Right cardiac atrium (tissue), 5 donors: ENCODE data around the gene CREG2. TPM values are rescaled to one million over a fixed set of nuclear protein-coding genes. Genes with fewer than 3 reads are reported as not detected.

Source experiments
- ATAC-seq, 2 donors: fragments of 200-7000 bp; cut with Tn5 transposase; one replicate each; pipeline versions ENCODE4 v1.8.0 to v1.9.1; 2020; ENCODE audit warnings: moderate library complexity in 2 of 2, mild to moderate bottlenecking in 1 of 2
- DNase-seq, 3 donors: peaks; one replicate each; pipeline ENCODE4 v3.0.0-alpha.2; 2020
- H3K27ac ChIP-seq: one replicate; pipeline ENCODE4 v1.5.1; 2013; ENCODE audit warnings: mild to moderate bottlenecking, low read length, control low read depth, moderate library complexity
- H3K27me3 ChIP-seq: one replicate; pipeline ENCODE4 v1.6.1; 2013; ENCODE audit not compliant: control insufficient read depth, insufficient read depth
- H3K4me1 ChIP-seq: one replicate; pipeline ENCODE4 v1.6.1; 2013; ENCODE audit warnings: low read length; ENCODE audit not compliant: control insufficient read depth, insufficient read depth
- H3K4me3 ChIP-seq: one replicate; pipeline ENCODE4 v1.5.1; 2013; ENCODE audit warnings: low read length, control low read depth
- H3K9me3 ChIP-seq: one replicate; pipeline ENCODE4 v1.6.1; 2013; ENCODE audit warnings: low read length; ENCODE audit not compliant: control insufficient read depth
- WGBS: extraction: QIAGEN DNeasy Blood & Tissue Kit; methylation state at CpG from one replicate; pipeline ENCODE4 v1.1.7; 2013; 5-methylcytosine and 5-hydroxymethylcytosine counted together
- intact Hi-C, 4 donors: fragments of 100-400 bp; cut with DNase I; formaldehyde crosslinking; loops; one replicate each; pipeline versions ENCODE4 v1.11.0 to v1.14.0; 2022 to 2023
- polyA plus RNA-seq: library from polyadenylated mRNA; stranded (reverse); fragments of 200-250 nt; gene quantifications from one replicate; pipeline ENCODE4 v1.2.3, GENCODE V29; 2013
- total RNA-seq, 4 donors: library from RNA; stranded (reverse); fragmentation: NEBNext Ultra II Directional; extraction: Animal tissue kit (Norgen Biotek cat#: 25700); gene quantifications; one replicate each; pipeline ENCODE4 v1.2.1, GENCODE V29; 2021
- donor health status: healthy with polysubstance abuse.
- donor health status: DM: no; HTN: yes; CAD: no.
- donor health status: DM: no; HTN: no; CAD: no.
- donor health status: DM: no; HTN: yes; CAD: no; lungs with severe emphysema.
- donor health status: DM: yes; HTN: yes; CAD: no.

Gene CREG2
- total and polyA plus RNA-seq, 5 donors, result 0.14 to 1.0 (median 0.19) TPM

GRCh38 chr2:101426822-101427221 lies 39.5 kb upstream of the CREG2 start:
- no peaks in the 10 kb centered on the region for H3K9me3 ChIP-seq
- no peak overlapping the region for H3K27ac ChIP-seq
- DNase-seq, result no peak
- no peak overlapping the region for H3K4me3 ChIP-seq
- intact Hi-C loops, result no loop called here
- 89% methylated on average over 7 of the region's 7 CpGs for WGBS
- no peak for ATAC-seq
- no peaks in the 10 kb centered on the region for H3K27me3 ChIP-seq
- no peaks in the 10 kb centered on the region for H3K4me1 ChIP-seq

GRCh38 chr2:101420623-101421022 lies 33.3 kb upstream of the CREG2 start:
- no peaks in the 10 kb centered on the region for H3K4me1 ChIP-seq
- no peaks in the 10 kb centered on the region for H3K27me3 ChIP-seq
- no peaks in the 10 kb centered on the region for H3K9me3 ChIP-seq
- H3K27ac ChIP-seq, result no peak overlapping the region
- intact Hi-C loops, result no loop called here
- DNase-seq, result no peak
- no peak overlapping the region for H3K4me3 ChIP-seq
- no peak for ATAC-seq
- WGBS, result 82% methylated on average over 4 of the region's 4 CpGs

GRCh38 chr2:101419096-101419663 lies 31.9 kb upstream of the CREG2 start:
- Histone ChIP-seq H3K27me3 (no peaks in the 10 kb centered on the region), H3K9me3 (no peaks in the 10 kb centered on the region), H3K27ac (no peak overlapping the region), H3K4me3 (no peak overlapping the region), H3K4me1 (no peaks in the 10 kb centered on the region)
- WGBS, result 88% methylated on average over 10 of the region's 10 CpGs
- intact Hi-C loops, result loop anchor here in 3 of 4 donors (2.0 to 10.0 kb wide), 3 partner anchors 412 to 418 kb away; no protein-coding TSS in a partner anchor
- peak; percentile 70 to 83 for ATAC-seq
- peak in 2 of 3 donors; percentile 35 to 58 for DNase-seq

GRCh38 chr2:101418460-101419095 lies 31.3 kb upstream of the CREG2 start:
- intact Hi-C loops, result loop anchor here in 3 of 4 donors (2.0 to 10.0 kb wide), 3 partner anchors 412 to 419 kb away; no protein-coding TSS in a partner anchor
- WGBS, result 56% methylated on average over 12 of the region's 12 CpGs
- ATAC-seq, result no peak

GRCh38 chr2:101416609-101417008 lies 29.3 kb upstream of the CREG2 start:
- WGBS, result 86% methylated on average over 5 of the region's 5 CpGs
- intact Hi-C loops, result loop anchor here in 2 of 4 donors (5.0 to 10.0 kb wide), 2 partner anchors 418 to 421 kb away; no protein-coding TSS in a partner anchor
- DNase-seq (no peak), ATAC-seq (no peak)
- Histone ChIP-seq H3K4me1 (no peaks in the 10 kb centered on the region), H3K4me3 (no peak overlapping the region), H3K9me3 (no peaks in the 10 kb centered on the region), H3K27me3 (no peaks in the 10 kb centered on the region), H3K27ac (no peak overlapping the region)

More at GRCh38 chr2:101418460-101419095, 31.3 kb upstream of the CREG2 start:
- Histone ChIP-seq H3K4me3 (no peak overlapping the region), H3K27ac (no peak overlapping the region), H3K9me3 (no peaks in the 10 kb centered on the region), H3K4me1 (no peaks in the 10 kb centered on the region), H3K27me3 (no peaks in the 10 kb centered on the region)
- no peak for DNase-seq

GRCh38 chr2:101415884-101416283 lies 28.6 kb upstream of the CREG2 start:
- Histone ChIP-seq H3K4me3 (no peak overlapping the region), H3K27me3 (no peaks in the 10 kb centered on the region), H3K27ac (no peak overlapping the region), H3K4me1 (no peaks in the 10 kb centered on the region), H3K9me3 (no peaks in the 10 kb centered on the region)
- WGBS, result 99% methylated on average over 3 of the region's 3 CpGs
- DNase-seq, result no peak
- intact Hi-C loops, result loop anchor here in 2 of 4 donors (5.0 to 10.0 kb wide), 2 partner anchors 419 to 421 kb away; no protein-coding TSS in a partner anchor
- no peak for ATAC-seq

- Histone ChIP-seq H3K9me3 (no peaks in the 10 kb centered on the region), H3K4me3 (no peak overlapping the region), H3K4me1 (no peaks in the 10 kb centered on the region), H3K27ac (no peak overlapping the region), H3K27me3 (no peaks in the 10 kb centered on the region)
- ATAC-seq (no peak), DNase-seq (no peak)
- intact Hi-C loops, result loop anchor here in 2 of 4 donors (5.0 to 10.0 kb wide), 2 partner anchors 420 to 422 kb away; no protein-coding TSS in a partner anchor
- 98% methylated on average over 2 of the region's 2 CpGs for WGBS
Observed at GRCh38 chr2:101415220-101415619, 27.9 kb upstream of the CREG2 start.

GRCh38 chr2:101412092-101412694 lies 24.9 kb upstream of the CREG2 start:
- H3K4me3 ChIP-seq, result no peak overlapping the region
- H3K27ac ChIP-seq, result no peak overlapping the region
- H3K4me1 ChIP-seq, result no peaks in the 10 kb centered on the region
- H3K9me3 ChIP-seq, result no peaks in the 10 kb centered on the region
- DNase-seq, result no peak
- intact Hi-C loops, result loop anchor here in 1 of 4 donors (10.0 kb wide), 1 partner anchor 423 kb away; no protein-coding TSS in a partner anchor
- H3K27me3 ChIP-seq, result no peaks in the 10 kb centered on the region
- WGBS, result 89% methylated on average over 9 of the region's 9 CpGs
- ATAC-seq, result no peak

GRCh38 chr2:101410746-101411145 lies 23.4 kb upstream of the CREG2 start:
- Histone ChIP-seq H3K4me1 (no peaks in the 10 kb centered on the region), H3K9me3 (no peaks in the 10 kb centered on the region), H3K27me3 (no peaks in the 10 kb centered on the region), H3K27ac (no peak overlapping the region), H3K4me3 (no peak overlapping the region)
- ATAC-seq (no peak), DNase-seq (no peak)
- WGBS, result 79% methylated on average over 5 of the region's 5 CpGs
- intact Hi-C loops, result loop anchor here in 1 of 4 donors (10.0 kb wide), 1 partner anchor 424 kb away; no protein-coding TSS in a partner anchor

GRCh38 chr2:101410114-101410513 lies 22.8 kb upstream of the CREG2 start:
- no peak overlapping the region for H3K4me3 ChIP-seq
- no peaks in the 10 kb centered on the region for H3K4me1 ChIP-seq
- no peaks in the 10 kb centered on the region for H3K27me3 ChIP-seq
- intact Hi-C loops, result loop anchor here in 1 of 4 donors (10.0 kb wide), 1 partner anchor 425 kb away; no protein-coding TSS in a partner anchor
- ATAC-seq (no peak), DNase-seq (no peak)
- H3K9me3 ChIP-seq, result no peaks in the 10 kb centered on the region
- no peak overlapping the region for H3K27ac ChIP-seq
- WGBS, result 96% methylated on average over 5 of the region's 5 CpGs

GRCh38 chr2:101409699-101410098 lies 22.4 kb upstream of the CREG2 start:
- H3K4me1 ChIP-seq, result no peaks in the 10 kb centered on the region
- H3K27ac ChIP-seq, result no peak overlapping the region
- H3K9me3 ChIP-seq, result no peaks in the 10 kb centered on the region
- no peaks in the 10 kb centered on the region for H3K27me3 ChIP-seq
- no peak overlapping the region for H3K4me3 ChIP-seq
- intact Hi-C loops, result loop anchor here in 1 of 4 donors (10.0 kb wide), 2 partner anchors 275 to 425 kb away; no protein-coding TSS in a partner anchor
- WGBS, result 88% methylated on average over 5 of the region's 5 CpGs
- ATAC-seq (no peak), DNase-seq (no peak)
